ENCODE data around the gene LTB4R. TPM values are rescaled to one million over a fixed set of nuclear protein-coding genes. Genes with fewer than 3 reads are reported as not detected.

Gene LTB4R
- total and polyA plus RNA-seq, 9 of the 15 experiments (the other 6 are each of a cell fraction or from before 2014, with no cell fraction given) = 0.38 to 10.5 (median 2.8) TPM

DNA sequence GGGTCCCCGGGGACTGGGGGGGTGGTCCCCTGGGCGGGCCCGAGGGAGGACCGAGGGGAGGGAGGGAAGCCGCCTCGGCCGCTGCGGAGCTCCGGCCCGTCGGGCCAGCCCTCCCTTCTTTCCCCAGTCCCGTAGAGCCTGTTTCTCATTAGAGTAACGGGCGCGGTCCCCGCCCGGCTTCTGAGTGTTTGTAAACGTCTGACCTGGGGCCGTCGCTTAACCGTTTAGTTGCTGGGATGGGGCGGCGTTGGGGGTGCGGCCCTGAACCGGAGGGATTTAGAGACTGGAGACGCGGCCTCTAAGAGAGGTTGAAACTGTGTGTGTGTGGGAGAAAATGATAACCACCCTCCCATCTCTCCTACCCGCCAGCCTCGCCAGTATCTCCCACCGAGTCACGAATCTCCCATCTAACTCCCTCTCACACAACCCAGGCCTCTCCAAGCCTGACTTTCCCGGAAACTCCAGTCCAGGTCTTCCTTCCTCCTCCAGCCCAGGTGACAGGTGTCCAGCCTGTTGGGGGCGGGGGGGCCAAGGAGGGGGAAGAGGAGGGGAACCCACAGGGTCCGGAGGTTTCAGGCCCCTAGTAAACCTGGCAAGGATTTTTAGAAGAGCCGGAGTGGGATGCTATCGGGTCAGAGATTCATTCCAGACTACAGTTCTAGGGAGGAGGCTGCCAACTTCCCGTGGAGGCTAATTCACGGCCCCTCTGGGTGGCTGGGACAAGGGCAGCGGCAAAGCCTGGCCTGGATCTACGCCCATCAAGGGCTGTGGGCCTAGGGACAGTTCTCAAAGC, 55.6 kb downstream of the LTB4R start (continued):
- TF ChIP-seq ZNF764 (CRISPR knock-in tag; IDR thresholded peaks at IDR 0.05; ENCODE audit: low read depth) (no peak), TSC22D4 (tag; IDR thresholded peaks at IDR 0.05) (no peak), ZNF445 (CRISPR knock-in tag; IDR thresholded peaks at IDR 0.05; ENCODE audit: low read depth) (no peak), FOXM1 (IDR thresholded peaks at IDR 0.05; ENCODE audit: low read depth) (peak; percentile 68; the same call in 1 of the 2 replicates), FOXM1 (CRISPR knock-in tag; IDR thresholded peaks at IDR 0.05; ENCODE audit: low read depth) (no peak), GTF2E2 (tag; IDR thresholded peaks at IDR 0.05) (no peak), ETV1 (tag; conservative IDR thresholded peaks at IDR 0.05; ENCODE audit: low read depth) (no peak), POLR2G (IDR thresholded peaks at IDR 0.05; ENCODE audit: low read depth, low read length) (peak; percentile 68), RCOR1 (IDR thresholded peaks at IDR 0.05; ENCODE audit: borderline replicate concordance in 1 of 2, low read depth in 2 of 2, low read length in 2 of 2) (no peak; a peak in 1 of 4 replicates), NR3C1 (CRISPR knock-in tag; IDR thresholded peaks at IDR 0.05) (no peak), ZSCAN29 (IDR thresholded peaks at IDR 0.05) (peak; percentile 86), CBX8 (IDR thresholded peaks at IDR 0.05; ENCODE audit: borderline replicate concordance, extremely low read depth, low read depth, low read length, poor library complexity, severe bottlenecking) (no peak), MAFG (tag; conservative IDR thresholded peaks at IDR 0.05) (no peak), SMAD1 (IDR thresholded peaks at IDR 0.05; ENCODE audit: low read depth, low read length, partially characterized antibody) (no peak), PTBP1 (IDR thresholded peaks at IDR 0.05; ENCODE audit: low read depth, low read length) (no peak), HLTF (IDR thresholded peaks at IDR 0.05) (no peak), ZNF282 (CRISPR knock-in tag; IDR thresholded peaks at IDR 0.05) (no peak), CTBP1 (IDR thresholded peaks at IDR 0.05; ENCODE audit: borderline replicate concordance) (peak; percentile 31; the same call in 1 of the 2 replicates), CTCFL (IDR thresholded peaks at IDR 0.05; ENCODE audit: borderline replicate concordance, insufficient read depth, low read depth, low read length, poor library complexity, severe bottlenecking) (no peak), ZNF449 (CRISPR knock-in tag; IDR thresholded peaks at IDR 0.05) (no peak)
- TF ChIP-seq, protein P1, sequence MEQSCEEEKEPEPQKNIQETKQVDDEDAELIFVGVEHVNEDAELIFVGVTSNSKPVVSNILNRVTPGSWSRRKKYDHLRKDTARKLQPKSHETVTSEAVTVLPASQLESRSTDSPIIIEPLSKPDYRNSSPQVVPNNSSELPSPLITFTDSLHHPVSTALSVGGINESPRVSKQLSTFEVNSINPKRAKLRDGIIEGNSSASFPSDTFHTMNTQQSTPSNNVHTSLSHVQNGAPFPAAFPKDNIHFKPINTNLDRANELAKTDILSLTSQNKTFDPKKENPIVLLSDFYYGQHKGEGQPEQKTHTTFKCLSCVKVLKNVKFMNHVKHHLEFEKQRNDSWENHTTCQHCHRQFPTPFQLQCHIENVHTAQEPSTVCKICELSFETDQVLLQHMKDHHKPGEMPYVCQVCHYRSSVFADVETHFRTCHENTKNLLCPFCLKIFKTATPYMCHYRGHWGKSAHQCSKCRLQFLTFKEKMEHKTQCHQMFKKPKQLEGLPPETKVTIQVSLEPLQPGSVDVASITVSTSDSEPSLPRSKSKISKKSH (CRISPR knock-in tag; IDR thresholded peaks at IDR 0.05) = no peak
- TF ChIP-seq, protein P2, sequence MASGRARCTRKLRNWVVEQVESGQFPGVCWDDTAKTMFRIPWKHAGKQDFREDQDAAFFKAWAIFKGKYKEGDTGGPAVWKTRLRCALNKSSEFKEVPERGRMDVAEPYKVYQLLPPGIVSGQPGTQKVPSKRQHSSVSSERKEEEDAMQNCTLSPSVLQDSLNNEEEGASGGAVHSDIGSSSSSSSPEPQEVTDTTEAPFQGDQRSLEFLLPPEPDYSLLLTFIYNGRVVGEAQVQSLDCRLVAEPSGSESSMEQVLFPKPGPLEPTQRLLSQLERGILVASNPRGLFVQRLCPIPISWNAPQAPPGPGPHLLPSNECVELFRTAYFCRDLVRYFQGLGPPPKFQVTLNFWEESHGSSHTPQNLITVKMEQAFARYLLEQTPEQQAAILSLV (tag; IDR thresholded peaks at IDR 0.05) = no peak

Measured in K562 (cell line).